Adrenal gland (tissue), 12 donors: ENCODE measurements around the gene BNC2. TPM values are rescaled to one million over a fixed set of nuclear protein-coding genes. Genes with fewer than 3 reads are reported as not detected.

Experiments
- DNase-seq, 7 donors: peaks; one replicate each; pipeline ENCODE4 v3.0.0-alpha.2; 2019 to 2020
- H3K27ac ChIP-seq, 5 donors: fragments of 200-600 bp; sonication (generic) in 4 of 5; 1 replicate in 3 of 5; 2 replicates in 2 of 5; pipeline versions ENCODE4 v1.5.1 to v1.8.0; 2016 to 2020; ENCODE audit warnings: mild to moderate bottlenecking in 1 of 5
- H3K27me3 ChIP-seq: fragments of 200-600 bp; 2 replicates; pipeline ENCODE4 v1.8.0; 2021
- H3K36me3 ChIP-seq, 2 donors: fragments of 200-600 bp; replicated peaks in 1 of 2; 1 replicate in 1 of 2; 2 replicates in 1 of 2; pipeline versions ENCODE4 v1.5.1 to v1.8.0; 2018 to 2022
- H3K4me1 ChIP-seq, 2 donors: fragments of 200-600 bp; replicated peaks in 1 of 2; 1 replicate in 1 of 2; 2 replicates in 1 of 2; pipeline versions ENCODE4 v1.5.1 to v1.8.0; 2018 to 2021
- H3K4me3 ChIP-seq, 4 donors: fragments of 200-600 bp; sonication (generic) in 3 of 4; one replicate each; pipeline ENCODE4 v1.5.1; 2016 to 2018
- H3K9me3 ChIP-seq, 3 donors: fragments of 200-600 bp; sonication (generic) in 1 of 3; replicated peaks in 1 of 3; 1 replicate in 2 of 3; 2 replicates in 1 of 3; pipeline versions ENCODE4 v1.5.1 to v1.8.0; 2016 to 2021
- CTCF ChIP-seq, 6 experiments: fragments of 450-650 bp in 4 of 6; fragments of 200-600 bp in 2 of 6; sonication (generic) in 1 of 6; IDR thresholded peaks; 1 replicate in 5 of 6; 2 replicates in 1 of 6; pipeline versions ENCODE4 v1.5.1 to v1.8.0; 2016 to 2021; ENCODE audit warnings: antibody characterized with exemption in 6 of 6, mild to moderate bottlenecking in 2 of 6, moderate library complexity in 1 of 6
- POLR2A ChIP-seq, 2 donors: fragments of 450-650 bp; IDR thresholded peaks; one replicate each; pipeline ENCODE4 v1.6.1; 2017; ENCODE audit warnings: antibody characterized with exemption in 2 of 2, mild to moderate bottlenecking in 2 of 2, moderate library complexity in 1 of 2
- WGBS, 4 donors: extraction: QIAGEN DNeasy Blood & Tissue Kit in 2 of 4; methylation state at CpG; one replicate each; pipeline versions ENCODE4 v1.1.5 to v1.1.7; 2013 to 2017; 5-methylcytosine and 5-hydroxymethylcytosine counted together
- intact Hi-C, 2 donors: fragments of 100-400 bp; cut with DNase I; formaldehyde crosslinking; loops; one replicate each; pipeline versions ENCODE4 v1.14.1 to v1.15.0; 2022 to 2023
- polyA plus RNA-seq, 3 donors: library from polyadenylated mRNA; stranded (reverse); fragments of 200-250 nt in 2 of 3; fragments of 350-450 nt in 1 of 3; fragmentation: Illumina TruSeq in 1 of 3; extraction: RNeasy Lipid Tissue Mini Kit (QIAGEN cat#74804) in 1 of 3; gene quantifications; one replicate each; pipeline ENCODE4 v1.2.3, GENCODE V29; 2013 to 2014
- total RNA-seq, 9 donors: library from RNA; depleted of rRNA in 4 of 9; stranded (reverse); fragments of >200 nt in 4 of 9; fragments of 120-200 nt in 1 of 9; fragmentation: NEBNext Ultra II Directional in 1 of 9; extraction: Animal tissue kit (Norgen Biotek cat#: 25700) in 1 of 9; gene quantifications; one replicate each; pipeline versions ENCODE4 v1.1.0 to v1.2.4, GENCODE V29; 2013 to 2023
- donor health status: healthy with polysubstance abuse.
- donor health status: Bipolar disorder and iron deficiency.
- donor health status: DM: yes; HTN: yes; CAD: no.
- donor health status: DM: no; HTN: no; CAD: no.
- donor health status: DM: no; HTN: no; CAD: no.
- donor health status: DM: yes; HTN: yes; CAD: no.

The BNC2 gene
- total and polyA plus RNA-seq, 12 donors = 1.1 to 11.1 (median 5.0) TPM

GRCh38 chr9:16487915-16488314, 382.6 kb downstream of the BNC2 start:
- intact Hi-C loops = no loop called here
- WGBS, 4 donors = 73 to 90% (median 84%) methylated on average over 7 of the region's 7 CpGs
- Histone ChIP-seq H3K27ac (no peak overlapping the region), H3K27me3 (no peaks in the 10 kb centered on the region), H3K36me3 (no peaks in the 10 kb centered on the region), H3K4me3 (no peak overlapping the region), H3K9me3 (peaks cover 0 to 5% (median 0%) of the 10 kb centered on the region in 3 donors), H3K4me1 (no peaks in the 10 kb centered on the region)
- TF ChIP-seq POLR2A (IDR thresholded peaks at IDR 0.05) = no peak
- no peak for TF ChIP-seq CTCF (IDR thresholded peaks at IDR 0.05)
- no peak for DNase-seq

- no peak for TF ChIP-seq CTCF (IDR thresholded peaks at IDR 0.05)
- no peak for TF ChIP-seq POLR2A (IDR thresholded peaks at IDR 0.05)
- no peaks in the 10 kb centered on the region for H3K36me3 ChIP-seq
- no peaks in the 10 kb centered on the region for H3K9me3 ChIP-seq
- intact Hi-C loops = no loop called here
- H3K27ac ChIP-seq = no peak overlapping the region
- H3K27me3 ChIP-seq = no peaks in the 10 kb centered on the region
- DNase-seq = no peak
- H3K4me1 ChIP-seq = no peaks in the 10 kb centered on the region
- no peak overlapping the region for H3K4me3 ChIP-seq
- WGBS, 4 donors = 69 to 88% (median 79%) methylated on average over 6 of the region's 6 CpGs
Observed at GRCh38 chr9:16485575-16486321, 384.7 kb downstream of the BNC2 start.

- Histone ChIP-seq H3K4me1 (no peaks in the 10 kb centered on the region), H3K36me3 (no peaks in the 10 kb centered on the region), H3K27me3 (no peaks in the 10 kb centered on the region), H3K9me3 (no peaks in the 10 kb centered on the region), H3K4me3 (no peak overlapping the region), H3K27ac (no peak overlapping the region)
- WGBS, 4 donors = 81 to 89% (median 84%) methylated on average over 3 of the region's 3 CpGs
- intact Hi-C loops = no loop called here
- DNase-seq = no peak
- no peak for TF ChIP-seq CTCF (IDR thresholded peaks at IDR 0.05)
- no peak for TF ChIP-seq POLR2A (IDR thresholded peaks at IDR 0.05)
Observed at GRCh38 chr9:16485160-16485559, 385.3 kb downstream of the BNC2 start.

- 66 to 79% (median 76%) methylated on average over 2 of the region's 2 CpGs for WGBS, 4 donors
- intact Hi-C loops = no loop called here
- H3K9me3 ChIP-seq = no peaks in the 10 kb centered on the region
- H3K27me3 ChIP-seq = no peaks in the 10 kb centered on the region
- H3K4me3 ChIP-seq = no peak overlapping the region
- DNase-seq = no peak
- H3K36me3 ChIP-seq = no peaks in the 10 kb centered on the region
- H3K27ac ChIP-seq = no peak overlapping the region
- no peaks in the 10 kb centered on the region for H3K4me1 ChIP-seq
- no peak for TF ChIP-seq CTCF (IDR thresholded peaks at IDR 0.05)
- TF ChIP-seq POLR2A (IDR thresholded peaks at IDR 0.05) = no peak
Observed at GRCh38 chr9:16484744-16485143, 385.7 kb downstream of the BNC2 start.
